IgD-negative memory B cell (primary cell): Measurements from ENCODE around the gene COL6A3. TPM values are rescaled to one million over a fixed set of nuclear protein-coding genes. Genes with fewer than 3 reads are reported as not detected.
A peak's percentile ranks its signal among the peaks of the same experiment; 100 is the strongest.

Source experiments
- H3K27ac Mint-ChIP-seq, 3 donors: one replicate each; pipeline ENCODE4 v1.8.0; 2020 to 2022; ENCODE audit warnings: mild to moderate bottlenecking in 3 of 3, mixed read lengths in 3 of 3, moderate library complexity in 1 of 3
- H3K27me3 Mint-ChIP-seq: one replicate; pipeline ENCODE4 v1.8.0; 2021; ENCODE audit warnings: mixed read lengths
- H3K36me3 Mint-ChIP-seq: one replicate; pipeline ENCODE4 v1.8.0; 2020; ENCODE audit warnings: mild to moderate bottlenecking, mixed read lengths
- H3K4me1 Mint-ChIP-seq, 3 donors: one replicate each; pipeline ENCODE4 v1.8.0; 2020 to 2022; ENCODE audit warnings: mixed read lengths in 3 of 3, mild to moderate bottlenecking in 1 of 3
- H3K4me3 Mint-ChIP-seq, 4 donors: one replicate each; pipeline ENCODE4 v1.8.0; 2020 to 2022; ENCODE audit warnings: mild to moderate bottlenecking in 4 of 4, mixed read lengths in 4 of 4, moderate library complexity in 3 of 4
- H3K9me3 Mint-ChIP-seq, 3 donors: one replicate each; pipeline ENCODE4 v1.8.0; 2020 to 2021; ENCODE audit warnings: mixed read lengths in 3 of 3, mild to moderate bottlenecking in 1 of 3
- polyA plus RNA-seq: library from polyadenylated mRNA; unstranded; fragments of 300-500 nt; fragmentation: Illumina TruSeq; gene quantifications from one replicate; pipeline ENCODE4 v1.2.3, GENCODE V29; 2021

COL6A3 gene
- polyA plus RNA-seq, 1 donor from 2014 or later, result not detected

DNA sequence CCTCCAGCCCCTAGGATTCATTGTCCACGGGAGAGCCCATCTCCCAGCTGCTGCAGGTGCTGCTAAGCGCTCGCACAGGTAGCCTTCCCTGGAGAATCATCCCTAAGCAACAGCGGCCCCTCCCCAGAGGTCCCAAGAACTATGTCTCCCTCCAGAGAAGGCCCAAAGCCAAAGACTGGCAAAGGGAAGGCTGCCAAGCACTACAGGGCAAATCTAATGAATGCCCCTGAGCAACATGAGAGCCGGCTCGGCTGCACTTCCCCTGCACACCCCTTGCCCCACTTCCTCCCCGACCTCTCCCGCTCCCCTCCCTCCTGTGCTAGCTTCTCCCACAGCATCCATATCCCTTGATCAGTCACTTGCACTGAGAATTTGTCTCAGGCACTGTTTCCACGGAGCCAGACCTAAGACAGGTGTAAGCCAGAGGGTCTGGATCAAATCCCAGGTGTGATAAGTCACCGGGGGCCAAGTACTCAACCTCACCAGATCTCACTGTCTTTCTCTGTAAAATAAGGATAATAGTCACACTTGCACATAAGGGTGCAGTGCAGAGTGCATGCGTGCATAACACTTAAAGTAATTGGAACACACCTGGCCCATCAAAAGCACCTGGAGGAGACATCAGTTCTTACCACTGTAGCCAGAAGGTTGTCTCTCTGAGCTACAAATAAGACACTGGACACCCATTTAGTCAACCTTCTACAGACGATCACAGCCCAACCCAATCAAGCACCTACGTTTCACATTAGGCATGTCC is 20.1 kb upstream of the COL6A3 start:
- peak overlapping the region in 2 of 4 donors; percentile 34 to 78 for H3K4me3 Mint-ChIP-seq
- H3K4me1 Mint-ChIP-seq, result peaks cover 7 to 16% (median 13%) of the 10 kb centered on the region in 3 donors
- H3K36me3 Mint-ChIP-seq, result no peaks in the 10 kb centered on the region
- H3K27ac Mint-ChIP-seq, result peak overlapping the region in 1 of 3 donors; percentile 7
- H3K9me3 Mint-ChIP-seq, result no peaks in the 10 kb centered on the region
- H3K27me3 Mint-ChIP-seq, result peaks cover 21% of the 10 kb centered on the region

DNA sequence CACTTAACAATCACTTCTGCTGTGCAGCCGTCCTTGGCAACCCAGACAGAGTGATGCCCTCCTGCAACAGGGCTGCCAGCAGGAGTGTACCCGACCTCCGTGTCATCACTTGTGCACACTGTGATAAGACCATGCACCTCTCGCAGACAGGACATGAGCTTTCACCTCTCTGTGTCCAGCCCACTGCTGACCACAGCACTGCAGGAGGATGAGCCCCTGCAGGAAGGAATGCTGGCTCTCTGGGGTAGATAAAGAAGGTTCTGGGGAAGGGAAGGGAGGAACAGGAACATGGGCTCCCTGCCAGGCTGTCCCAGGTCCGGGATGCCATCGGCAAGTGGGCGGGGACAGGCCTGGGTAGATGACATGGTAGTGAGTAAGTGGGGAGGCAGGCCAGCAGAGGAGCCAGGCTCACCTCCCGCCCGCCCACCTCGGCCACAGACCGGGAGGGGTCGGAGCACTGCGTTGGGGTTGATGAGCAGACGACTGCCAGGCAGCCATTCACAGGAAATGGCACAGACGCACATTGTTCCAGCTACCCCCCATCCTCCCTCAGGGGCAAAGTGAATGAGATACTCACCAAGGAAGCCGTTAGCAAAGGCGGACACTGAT is 18.6 kb upstream of the COL6A3 start:
- Mint-ChIP-seq H3K36me3 (no peaks in the 10 kb centered on the region), H3K27me3 (peaks cover 21% of the 10 kb centered on the region), H3K9me3 (peaks cover 0 to 2% (median 0%) of the 10 kb centered on the region in 3 donors), H3K4me1 (peaks cover 7 to 23% (median 14%) of the 10 kb centered on the region in 3 donors), H3K4me3 (peak overlapping the region in 1 of 4 donors; percentile 49), H3K27ac (no peak overlapping the region)

DNA sequence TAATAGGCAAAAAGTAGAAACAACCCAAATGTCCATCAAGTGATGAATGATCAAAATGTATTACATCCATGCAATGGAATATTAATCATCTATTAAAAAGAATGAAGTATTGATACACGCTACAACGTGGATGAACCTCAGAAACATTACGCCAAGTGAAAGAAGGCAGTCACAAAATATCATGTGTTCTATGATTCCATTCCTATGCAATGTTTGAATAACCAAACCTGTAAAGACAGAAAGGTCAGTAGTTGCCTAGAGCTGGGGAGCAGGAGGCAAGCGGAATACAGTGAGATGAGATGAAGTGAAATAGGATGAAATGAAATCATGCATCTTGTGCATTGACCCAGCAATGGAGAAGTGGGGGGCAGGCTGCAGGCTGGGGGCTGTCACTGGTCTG is 17.9 kb upstream of the COL6A3 start:
- peaks cover 7 to 24% (median 14%) of the 10 kb centered on the region in 3 donors for H3K4me1 Mint-ChIP-seq
- H3K27me3 Mint-ChIP-seq, result peaks cover 21% of the 10 kb centered on the region
- H3K9me3 Mint-ChIP-seq, result peaks cover 0 to 2% (median 0%) of the 10 kb centered on the region in 3 donors
- H3K36me3 Mint-ChIP-seq, result peaks cover under 1% of the 10 kb centered on the region
- H3K27ac Mint-ChIP-seq, result no peak overlapping the region
- no peak overlapping the region for H3K4me3 Mint-ChIP-seq

DNA sequence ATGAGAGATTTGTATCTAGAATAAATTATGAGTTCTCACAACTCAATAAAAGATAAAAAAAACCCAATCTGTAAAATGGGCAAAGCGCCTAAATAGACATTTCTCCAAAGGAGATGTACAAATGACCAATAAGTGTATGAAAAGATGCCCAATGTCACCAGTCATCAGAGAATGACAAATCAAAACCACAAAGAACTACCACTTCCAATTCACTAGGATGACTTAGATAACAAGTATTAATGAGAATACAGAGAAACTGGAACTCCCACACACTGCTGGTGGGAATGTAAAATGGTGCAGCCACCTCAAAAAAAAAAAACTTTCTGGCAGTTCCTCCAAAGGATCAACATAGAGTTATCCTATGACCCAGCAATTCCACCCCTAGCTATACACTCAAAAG is 17.4 kb upstream of the COL6A3 start:
- Mint-ChIP-seq H3K9me3 (peaks cover 0 to 2% (median 0%) of the 10 kb centered on the region in 3 donors), H3K27me3 (peaks cover 21% of the 10 kb centered on the region), H3K36me3 (peaks cover 2% of the 10 kb centered on the region), H3K4me3 (no peak overlapping the region), H3K27ac (no peak overlapping the region), H3K4me1 (peaks cover 7 to 24% (median 14%) of the 10 kb centered on the region in 3 donors)

DNA sequence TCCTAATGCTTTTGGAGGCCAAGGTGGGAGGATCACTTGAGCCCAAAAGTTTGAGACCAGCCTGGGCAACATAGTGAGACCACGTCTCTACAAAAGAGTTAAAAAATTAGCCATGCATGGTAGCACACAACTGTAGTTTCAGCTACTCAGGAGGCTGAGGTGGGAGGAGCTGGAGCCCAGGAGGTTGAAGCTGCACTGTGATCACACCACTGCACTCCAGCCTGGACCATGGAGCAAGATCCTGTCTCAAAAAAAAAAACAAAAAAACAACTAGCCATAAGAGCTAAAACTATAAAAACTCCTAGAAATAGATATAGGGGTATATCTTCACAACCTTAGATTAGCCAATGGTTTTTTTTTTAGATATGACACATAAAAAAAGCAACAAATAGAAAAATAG is 16.9 kb upstream of the COL6A3 start:
- Mint-ChIP-seq H3K9me3 (peaks cover 0 to 2% (median 0%) of the 10 kb centered on the region in 3 donors), H3K4me3 (no peak overlapping the region), H3K27ac (no peak overlapping the region), H3K4me1 (peaks cover 7 to 24% (median 14%) of the 10 kb centered on the region in 3 donors), H3K27me3 (peaks cover 23% of the 10 kb centered on the region), H3K36me3 (peaks cover 2% of the 10 kb centered on the region)

DNA sequence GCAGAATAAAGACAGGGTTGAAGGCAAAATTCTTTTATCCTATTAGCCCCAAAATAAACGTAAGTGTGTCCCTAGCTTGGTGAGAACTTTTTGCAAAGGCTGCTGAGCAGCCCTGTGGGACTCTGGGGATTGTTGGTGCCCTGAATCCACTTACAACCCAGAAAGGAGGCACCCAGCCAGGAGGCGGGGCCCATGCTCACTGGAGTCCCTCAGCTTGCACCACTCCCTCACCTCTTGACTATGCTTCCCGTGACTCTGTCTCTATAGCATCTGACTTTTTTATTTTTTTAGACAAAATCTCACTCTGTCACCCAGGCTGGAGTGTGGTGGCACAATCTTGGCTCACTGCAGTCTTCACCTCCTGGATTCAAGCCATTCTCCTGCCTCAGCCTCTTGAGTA is 15.8 kb upstream of the COL6A3 start:
- peaks cover 19% of the 10 kb centered on the region for H3K27me3 Mint-ChIP-seq
- no peak overlapping the region for H3K27ac Mint-ChIP-seq
- no peak overlapping the region for H3K4me3 Mint-ChIP-seq
- H3K4me1 Mint-ChIP-seq, result peaks cover 7 to 18% (median 10%) of the 10 kb centered on the region in 3 donors
- peaks cover 0 to 2% (median 0%) of the 10 kb centered on the region in 3 donors for H3K9me3 Mint-ChIP-seq
- peaks cover 2% of the 10 kb centered on the region for H3K36me3 Mint-ChIP-seq

DNA sequence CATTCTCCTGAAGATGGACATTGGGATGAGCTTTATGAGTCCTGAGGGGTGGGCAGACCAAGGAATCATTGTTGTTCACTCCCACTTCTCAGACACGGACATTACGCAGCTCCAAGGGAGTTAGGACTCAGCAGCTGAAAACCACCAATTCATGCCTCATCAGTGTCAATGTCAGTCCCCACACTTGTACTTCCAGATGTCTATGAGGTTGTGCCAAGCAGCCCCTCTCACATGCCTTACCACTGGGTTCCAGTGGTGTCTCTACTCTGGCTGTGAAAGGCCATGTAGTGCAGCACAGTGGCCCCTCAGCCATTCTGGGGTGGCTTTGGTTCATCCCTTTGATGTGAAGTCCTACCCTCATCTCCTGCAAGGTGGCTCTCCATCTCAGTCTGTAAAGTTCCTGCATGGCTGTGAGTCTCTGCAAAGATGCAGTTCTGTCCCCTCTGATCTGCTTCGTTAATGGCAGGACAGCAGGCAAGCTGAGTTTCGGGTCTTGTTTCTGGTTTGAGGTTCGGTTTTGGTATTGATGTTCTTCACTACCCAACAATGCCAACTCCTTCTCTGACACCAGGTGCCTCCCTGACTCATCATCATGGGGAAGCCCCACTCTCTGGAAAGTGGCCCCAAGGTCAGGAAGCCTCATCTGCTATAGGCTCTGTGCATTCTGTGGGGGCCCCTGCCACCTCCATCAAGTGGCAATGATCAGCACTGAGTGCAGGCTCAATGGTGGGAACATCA is 14.0 kb upstream of the COL6A3 start:
- peaks cover 2% of the 10 kb centered on the region for H3K36me3 Mint-ChIP-seq
- peaks cover 18% of the 10 kb centered on the region for H3K27me3 Mint-ChIP-seq
- H3K4me1 Mint-ChIP-seq, result peaks cover 4 to 14% (median 5%) of the 10 kb centered on the region in 3 donors
- H3K9me3 Mint-ChIP-seq, result peaks cover 0 to 2% (median 0%) of the 10 kb centered on the region in 3 donors
- H3K4me3 Mint-ChIP-seq, result peak overlapping the region in 1 of 4 donors; percentile 67
- H3K27ac Mint-ChIP-seq, result no peak overlapping the region

DNA sequence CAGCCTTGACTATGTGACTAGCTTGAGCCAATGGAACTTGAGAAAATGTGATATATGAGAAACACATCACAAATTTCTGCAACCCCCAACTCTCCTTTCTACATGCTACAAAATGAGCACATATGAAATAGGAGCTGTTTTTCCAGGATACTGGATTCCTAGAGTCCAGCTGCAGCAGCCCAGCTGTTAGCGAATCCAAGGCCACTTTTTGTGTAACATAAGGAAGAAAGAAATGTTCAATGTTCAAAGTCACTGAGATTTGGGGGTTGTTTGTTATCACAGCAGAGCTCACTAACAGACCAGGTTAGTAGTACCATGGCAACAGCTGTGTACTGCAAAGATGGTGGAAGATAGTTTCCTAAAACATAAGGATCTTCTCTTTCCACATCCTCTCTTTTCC is 12.6 kb upstream of the COL6A3 start:
- Mint-ChIP-seq H3K27me3 (peaks cover 11% of the 10 kb centered on the region), H3K27ac (no peak overlapping the region), H3K4me3 (no peak overlapping the region), H3K9me3 (peaks cover 0 to 2% (median 0%) of the 10 kb centered on the region in 3 donors), H3K4me1 (peaks cover 0 to 11% (median 1%) of the 10 kb centered on the region in 3 donors), H3K36me3 (peaks cover 2% of the 10 kb centered on the region)

DNA sequence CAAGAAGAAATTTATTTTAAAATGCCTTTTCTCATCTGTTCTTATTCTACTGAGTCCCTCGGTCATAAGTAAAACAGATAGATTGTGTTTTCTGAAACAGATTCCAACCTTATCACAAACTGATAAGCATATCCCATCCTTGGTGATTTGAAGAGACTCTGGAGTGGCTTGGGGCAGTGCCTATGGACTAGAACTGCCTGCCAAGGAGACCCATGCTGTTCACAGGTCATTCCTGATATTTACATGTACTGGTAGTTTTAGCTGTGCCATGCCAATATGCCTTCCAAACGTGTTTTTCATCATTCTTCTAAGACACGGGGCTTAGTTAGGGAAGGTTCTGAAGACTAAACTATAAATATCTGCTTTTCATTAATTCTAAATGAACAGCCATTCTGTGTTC is 11.4 kb upstream of the COL6A3 start:
- H3K4me1 Mint-ChIP-seq, result peaks cover 0 to 11% (median 3%) of the 10 kb centered on the region in 3 donors
- H3K36me3 Mint-ChIP-seq, result peaks cover 2% of the 10 kb centered on the region
- no peak overlapping the region for H3K4me3 Mint-ChIP-seq
- no peak overlapping the region for H3K27ac Mint-ChIP-seq
- peaks cover 16% of the 10 kb centered on the region for H3K27me3 Mint-ChIP-seq
- H3K9me3 Mint-ChIP-seq, result peaks cover 0 to 2% (median 0%) of the 10 kb centered on the region in 3 donors

DNA sequence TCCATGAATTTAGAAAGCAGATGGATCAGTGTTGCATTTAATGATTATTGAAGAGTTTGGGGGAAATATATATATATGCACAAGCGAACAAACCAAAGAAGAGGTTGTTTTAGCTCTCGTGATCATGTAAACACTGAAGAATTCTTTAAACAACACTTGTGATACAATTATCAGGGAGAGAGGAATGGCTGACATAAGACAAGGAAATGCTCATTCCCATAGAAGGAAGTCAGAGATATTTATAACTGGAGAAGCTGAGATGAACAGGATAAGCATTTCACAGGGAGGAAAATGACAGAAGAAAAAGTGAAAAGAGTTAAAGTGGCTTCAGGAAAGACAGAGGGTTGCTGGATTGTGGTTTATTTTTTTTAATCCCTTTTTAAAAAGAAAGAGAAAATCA is 10.6 kb upstream of the COL6A3 start:
- Mint-ChIP-seq H3K27ac (no peak overlapping the region), H3K27me3 (peaks cover 19% of the 10 kb centered on the region), H3K9me3 (peaks cover 0 to 2% (median 0%) of the 10 kb centered on the region in 3 donors), H3K4me1 (peaks cover 0 to 11% (median 3%) of the 10 kb centered on the region in 3 donors), H3K4me3 (no peak overlapping the region), H3K36me3 (peaks cover 2% of the 10 kb centered on the region)

DNA sequence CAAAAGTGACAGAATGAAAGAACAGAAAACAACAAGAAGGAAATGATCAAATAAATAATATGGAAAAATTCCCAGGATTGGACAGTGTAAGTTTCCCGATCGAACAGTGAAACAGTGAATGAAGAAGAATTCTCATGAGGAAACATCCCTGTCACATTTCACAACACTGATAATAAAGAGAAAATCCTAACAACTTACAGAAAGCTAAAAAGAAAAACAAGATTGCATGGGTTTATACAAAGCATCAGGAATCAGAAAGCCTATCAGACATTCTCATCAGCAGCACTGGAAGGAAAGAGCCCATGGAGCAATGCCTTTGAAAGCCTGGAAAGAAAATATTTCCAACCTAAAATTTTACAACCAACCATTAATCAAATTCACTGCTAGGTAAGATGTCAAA is 9.9 kb upstream of the COL6A3 start:
- Mint-ChIP-seq H3K9me3 (peaks cover 0 to 2% (median 0%) of the 10 kb centered on the region in 3 donors), H3K36me3 (peaks cover 2% of the 10 kb centered on the region), H3K4me3 (no peak overlapping the region), H3K27ac (no peak overlapping the region), H3K27me3 (peaks cover 23% of the 10 kb centered on the region), H3K4me1 (peaks cover 0 to 6% (median 3%) of the 10 kb centered on the region in 3 donors)

DNA sequence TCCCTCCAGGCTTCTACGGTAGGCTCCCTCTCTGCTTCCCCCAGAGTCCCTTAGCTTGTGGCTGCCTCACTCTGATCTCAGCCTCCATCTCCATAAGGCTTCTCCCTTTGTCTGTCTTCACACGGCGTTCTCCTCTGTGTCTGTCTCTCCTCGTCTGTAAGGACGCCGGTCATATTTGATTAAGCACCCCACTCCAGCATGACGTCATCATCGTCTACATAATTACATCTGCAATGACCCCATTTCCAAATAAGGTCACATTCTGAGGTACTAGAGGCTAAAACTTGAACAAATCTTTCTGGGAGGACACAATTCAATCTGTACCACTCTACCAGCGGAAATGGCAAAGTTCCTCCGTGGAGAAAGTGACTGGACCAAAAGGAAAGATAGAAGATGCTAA is 8.3 kb upstream of the COL6A3 start:
- H3K27me3 Mint-ChIP-seq, result peaks cover 26% of the 10 kb centered on the region
- H3K36me3 Mint-ChIP-seq, result peaks cover 2% of the 10 kb centered on the region
- H3K4me1 Mint-ChIP-seq, result peaks cover 0 to 2% (median 0%) of the 10 kb centered on the region in 3 donors
- H3K9me3 Mint-ChIP-seq, result peaks cover 0 to 1% (median 0%) of the 10 kb centered on the region in 3 donors
- H3K4me3 Mint-ChIP-seq, result peak overlapping the region in 1 of 4 donors; percentile 2
- no peak overlapping the region for H3K27ac Mint-ChIP-seq

DNA sequence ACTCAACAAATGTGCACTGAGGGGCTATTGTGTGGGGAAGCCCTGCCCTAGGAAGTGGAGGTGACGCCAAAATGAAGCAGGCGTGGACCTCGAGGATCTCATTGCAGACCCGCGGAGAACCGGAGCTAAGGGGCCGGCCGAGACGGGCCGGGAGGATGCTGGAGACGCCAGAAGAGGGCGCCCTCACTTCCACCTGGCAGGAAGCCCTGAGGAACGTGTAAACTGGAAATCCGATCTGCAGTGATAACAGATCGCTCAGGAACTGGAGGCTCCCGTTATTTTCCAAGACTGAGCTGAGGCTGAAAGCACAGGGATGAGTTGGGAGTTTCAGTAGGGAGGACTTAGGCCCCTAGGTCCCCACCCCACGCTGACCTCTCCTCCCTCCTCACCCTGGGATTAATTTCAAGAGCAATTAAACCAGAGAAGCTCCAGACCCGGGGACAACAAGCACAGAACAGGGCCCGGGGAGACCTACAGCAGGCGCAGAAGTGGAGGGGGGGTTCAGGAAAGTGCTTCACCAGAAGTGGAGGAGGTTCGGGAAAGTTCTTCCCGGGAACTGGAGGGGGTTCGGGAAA is 7.7 kb upstream of the COL6A3 start:
- peaks cover 0 to 1% (median 0%) of the 10 kb centered on the region in 3 donors for H3K9me3 Mint-ChIP-seq
- no peak overlapping the region for H3K27ac Mint-ChIP-seq
- peaks cover 26% of the 10 kb centered on the region for H3K27me3 Mint-ChIP-seq
- peaks cover 0 to 2% (median 0%) of the 10 kb centered on the region in 3 donors for H3K4me1 Mint-ChIP-seq
- peak overlapping the region in 2 of 4 donors; percentile 29 to 37 for H3K4me3 Mint-ChIP-seq
- no peaks in the 10 kb centered on the region for H3K36me3 Mint-ChIP-seq

DNA sequence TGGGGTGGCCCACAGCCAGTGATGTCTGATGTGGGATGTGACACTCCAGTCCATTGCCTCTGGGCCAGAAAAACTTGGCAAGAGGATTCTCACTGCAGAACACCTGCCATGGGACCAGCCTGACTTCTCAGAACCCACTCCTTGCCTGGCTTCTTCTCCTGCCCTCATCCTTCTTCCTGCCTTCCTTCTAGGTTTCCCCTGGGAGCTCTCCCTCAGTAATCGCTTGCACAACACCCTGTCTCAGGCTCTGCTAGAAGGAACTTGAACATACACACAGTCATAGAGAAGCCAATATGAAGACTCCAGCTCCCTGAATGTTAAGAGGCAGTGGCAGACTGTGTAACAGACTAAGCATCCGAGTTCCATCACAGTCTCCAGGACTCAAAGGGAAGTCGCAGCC is 4.3 kb upstream of the COL6A3 start:
- Mint-ChIP-seq H3K27ac (peak overlapping the region in 1 of 3 donors; percentile 68), H3K9me3 (peaks cover 0 to 1% (median 0%) of the 10 kb centered on the region in 3 donors), H3K4me3 (no peak overlapping the region), H3K36me3 (no peaks in the 10 kb centered on the region), H3K4me1 (peaks cover 0 to 2% (median 0%) of the 10 kb centered on the region in 3 donors), H3K27me3 (peaks cover 20% of the 10 kb centered on the region)
